PC-3 (cell line): Measurements from ENCODE around the gene WNK2. TPM values are rescaled to one million over a fixed set of nuclear protein-coding genes. Genes with fewer than 3 reads are reported as not detected.

Experiments used
- ATAC-seq: fragments of 200-7000 bp; cut with Tn5 transposase; 2 replicates; pipeline ENCODE4 v1.9.1; 2020; ENCODE audit warnings: mild to moderate bottlenecking, moderate library complexity
- BruUV-seq: library from RNA; stranded (reverse); fragments of 400-500 nt; replicated peaks from 2 replicates; lab custom pipeline; 2021; lab: Mats Ljungman, UMichigan
- CTCF ChIA-PET: fragments of 300-600 bp; sonication (Branson Sonifier 250); formaldehyde crosslinking; loops from one replicate; lab custom pipeline; 2022; ENCODE audit warnings: antibody characterized with exemption; lab: Charles Lee
- POLR2A ChIA-PET: fragments of 300-600 bp; sonication (Branson Sonifier 250); formaldehyde crosslinking; loops from one replicate; lab custom pipeline; 2022; ENCODE audit warnings: antibody characterized with exemption; ENCODE audit not compliant: unreplicated experiment; lab: Charles Lee
- DNase-seq: peaks from one replicate; pipeline ENCODE4 v3.0.0-alpha.2; 2015
- H2AFZ ChIP-seq: fragments of 300-600 bp; sonication (generic); 2 replicates; pipeline ENCODE4 v1.6.0; 2016; ENCODE audit warnings: antibody characterized with exemption, low read length
- H3F3A ChIP-seq: fragments of 300-600 bp; sonication (generic); one replicate; pipeline ENCODE4 v1.6.0; 2017; ENCODE audit warnings: antibody characterized with exemption, low read length, control low read depth, mild to moderate bottlenecking; ENCODE audit not compliant: unreplicated experiment
- H3K27ac ChIP-seq: fragments of 300-600 bp; sonication (generic); 2 replicates; pipeline ENCODE4 v1.5.1; 2016; ENCODE audit warnings: mild to moderate bottlenecking, low read length
- H3K27me3 ChIP-seq: fragments of 300-600 bp; sonication (generic); 2 replicates; pipeline ENCODE4 v1.6.1; 2016; ENCODE audit warnings: low read length, mixed read lengths
- H3K36me3 ChIP-seq: fragments of 300-600 bp; sonication (generic); 2 replicates; pipeline ENCODE4 v1.6.1; 2016; ENCODE audit warnings: low read depth, mixed run types, low read length, mixed read lengths
- H3K4me1 ChIP-seq: fragments of 300-600 bp; sonication (generic); 2 replicates; pipeline ENCODE4 v1.5.1; 2016; ENCODE audit warnings: low read length; ENCODE audit not compliant: insufficient read depth
- H3K4me2 ChIP-seq: fragments of 300-600 bp; sonication (generic); 2 replicates; pipeline ENCODE4 v1.6.0; 2016; ENCODE audit warnings: low read length
- H3K4me3 ChIP-seq: fragments of 300-600 bp; sonication (generic); 2 replicates; pipeline ENCODE4 v1.5.1; 2016; ENCODE audit warnings: mild to moderate bottlenecking, low read length, mixed read lengths
- H3K79me2 ChIP-seq: fragments of 300-600 bp; sonication (generic); 2 replicates; pipeline ENCODE4 v1.6.1; 2017; ENCODE audit warnings: low read length, mixed read lengths
- H3K9ac ChIP-seq: fragments of 300-600 bp; sonication (generic); 2 replicates; pipeline ENCODE4 v1.6.0; 2016; ENCODE audit warnings: mild to moderate bottlenecking, low read length
- H3K9me2 ChIP-seq: fragments of 300-600 bp; sonication (generic); replicated peaks from 2 replicates; pipeline ENCODE4 v1.6.1; 2016; ENCODE audit warnings: mixed run types, low read length, mixed read lengths
- H3K9me3 ChIP-seq: fragments of 300-600 bp; sonication (generic); 2 replicates; pipeline ENCODE4 v1.6.1; 2016; ENCODE audit warnings: low read length, mixed read lengths
- H4K20me1 ChIP-seq: fragments of 300-600 bp; sonication (generic); 2 replicates; pipeline ENCODE4 v1.6.1; 2016; ENCODE audit warnings: low read length, mixed read lengths
- EZH2 ChIP-seq: fragments of 300-600 bp; sonication (generic); IDR thresholded peaks from one replicate; pipeline ENCODE4 v1.6.1; 2017; ENCODE audit warnings: antibody characterized with exemption, mild to moderate bottlenecking, low read length; ENCODE audit not compliant: unreplicated experiment
- EZH2phosphoT487 ChIP-seq: fragments of 300-600 bp; sonication (generic); IDR thresholded peaks from 2 replicates; pipeline ENCODE4 v1.6.1; 2018; ENCODE audit warnings: mild to moderate bottlenecking, antibody characterized with exemption, low read length, borderline replicate concordance
- intact Hi-C: fragments of 100-400 bp; cut with micrococcal nuclease; formaldehyde crosslinking; loops from 2 replicates; pipeline ENCODE4 v1.9.0; 2023
- total RNA-seq: library from RNA; depleted of rRNA; stranded (reverse); fragments of >200 nt; gene quantifications from 2 replicates; pipeline ENCODE4 v1.2.3, GENCODE V29; 2014
- TF ChIP-seq, protein P1 (sequence below): fragments of 300-600 bp; sonication (generic); conservative IDR thresholded peaks from 2 replicates; pipeline ENCODE4 v1.5.1; 2017; ENCODE audit warnings: antibody characterized with exemption, low read depth, mild to moderate bottlenecking, low read length

The WNK2 gene
- total RNA-seq, 1 experiment from 2014 or later = 11.7 TPM

DNA sequence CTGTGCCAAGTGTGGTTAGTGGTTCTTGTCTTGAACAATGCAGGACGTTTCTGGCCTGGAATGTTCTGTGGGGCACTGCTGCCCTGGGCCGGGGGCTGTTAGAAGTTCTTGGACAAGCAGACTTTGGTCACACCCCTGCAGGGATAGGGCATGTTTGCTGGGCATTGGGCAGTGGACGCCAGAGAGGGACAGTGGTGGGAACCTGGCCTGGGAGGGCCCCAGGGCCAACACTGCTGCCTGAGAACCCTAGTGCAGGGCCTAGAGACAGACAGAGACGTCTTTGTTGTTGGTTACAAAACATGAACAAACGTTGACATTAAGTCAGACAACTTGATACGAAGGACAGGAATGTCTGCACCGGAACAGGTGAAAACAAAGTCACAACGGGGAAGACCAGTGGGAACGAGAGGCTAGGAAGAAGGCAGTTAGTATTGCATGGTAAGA lies 57.0 kb downstream of the WNK2 start:
- no peaks in the 10 kb centered on the region for H3K9me3 ChIP-seq

DNA sequence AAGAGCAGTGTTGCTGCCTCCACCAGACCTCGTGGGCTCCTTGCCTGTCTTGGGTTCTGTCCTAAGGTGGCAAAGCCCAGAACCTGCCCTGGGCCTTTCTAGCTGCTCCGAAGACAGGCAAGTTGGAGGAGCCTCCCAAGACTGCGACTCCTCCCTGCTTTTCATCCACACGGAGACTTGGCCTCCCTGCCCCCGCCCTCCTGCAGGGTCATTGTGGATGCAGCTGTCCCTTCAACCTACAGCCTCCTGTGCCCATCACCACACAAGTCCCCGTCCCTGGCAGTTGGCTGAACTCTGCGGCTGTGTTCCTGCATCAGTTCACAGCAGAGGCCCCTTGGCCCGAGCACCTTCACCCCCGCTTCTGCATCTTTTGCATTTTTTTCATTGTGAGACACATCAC lies 59.2 kb downstream of the WNK2 start:
- Histone ChIP-seq H3K4me1 (no peaks in the 10 kb centered on the region), H2AFZ (no peak overlapping the region), H3K9me3 (no peaks in the 10 kb centered on the region), H3K9ac (no peak overlapping the region), H3K27ac (no peak overlapping the region), H3K4me2 (no peak overlapping the region), H3F3A (no peaks in the 10 kb centered on the region), H3K79me2 (no peaks in the 10 kb centered on the region), H3K36me3 (no peaks in the 10 kb centered on the region), H3K9me2 (no peaks in the 10 kb centered on the region), H4K20me1 (no peaks in the 10 kb centered on the region), H3K4me3 (no peak overlapping the region), H3K27me3 (no peaks in the 10 kb centered on the region)
- no TSS peak for BruUV-seq
- intact Hi-C loops = no loop called here
- ChIA-PET CTCF (no interaction called here), POLR2A (no interaction called here)
- DNase-seq (no peak), ATAC-seq (no peak)
- TF ChIP-seq, protein P1, sequence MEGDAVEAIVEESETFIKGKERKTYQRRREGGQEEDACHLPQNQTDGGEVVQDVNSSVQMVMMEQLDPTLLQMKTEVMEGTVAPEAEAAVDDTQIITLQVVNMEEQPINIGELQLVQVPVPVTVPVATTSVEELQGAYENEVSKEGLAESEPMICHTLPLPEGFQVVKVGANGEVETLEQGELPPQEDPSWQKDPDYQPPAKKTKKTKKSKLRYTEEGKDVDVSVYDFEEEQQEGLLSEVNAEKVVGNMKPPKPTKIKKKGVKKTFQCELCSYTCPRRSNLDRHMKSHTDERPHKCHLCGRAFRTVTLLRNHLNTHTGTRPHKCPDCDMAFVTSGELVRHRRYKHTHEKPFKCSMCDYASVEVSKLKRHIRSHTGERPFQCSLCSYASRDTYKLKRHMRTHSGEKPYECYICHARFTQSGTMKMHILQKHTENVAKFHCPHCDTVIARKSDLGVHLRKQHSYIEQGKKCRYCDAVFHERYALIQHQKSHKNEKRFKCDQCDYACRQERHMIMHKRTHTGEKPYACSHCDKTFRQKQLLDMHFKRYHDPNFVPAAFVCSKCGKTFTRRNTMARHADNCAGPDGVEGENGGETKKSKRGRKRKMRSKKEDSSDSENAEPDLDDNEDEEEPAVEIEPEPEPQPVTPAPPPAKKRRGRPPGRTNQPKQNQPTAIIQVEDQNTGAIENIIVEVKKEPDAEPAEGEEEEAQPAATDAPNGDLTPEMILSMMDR = no peak

More for the DNA sequence above, 57.0 kb downstream of the WNK2 start:
- Histone ChIP-seq H3K4me2 (no peak overlapping the region), H3K27ac (no peak overlapping the region), H3K79me2 (no peaks in the 10 kb centered on the region), H3F3A (no peaks in the 10 kb centered on the region), H3K9me2 (no peaks in the 10 kb centered on the region), H2AFZ (no peak overlapping the region), H3K27me3 (no peaks in the 10 kb centered on the region), H3K4me3 (no peak overlapping the region), H3K4me1 (no peaks in the 10 kb centered on the region), H3K9ac (no peak overlapping the region), H3K36me3 (no peaks in the 10 kb centered on the region), H4K20me1 (no peaks in the 10 kb centered on the region)
- intact Hi-C loops = no loop called here
- ChIA-PET POLR2A (no interaction called here), CTCF (no interaction called here)
- BruUV-seq = no TSS peak
- no peak for ATAC-seq
- TF ChIP-seq, protein P1 = no peak
- TF ChIP-seq EZH2 (no peak), EZH2phosphoT487 (no peak)
- no peak for DNase-seq

DNA sequence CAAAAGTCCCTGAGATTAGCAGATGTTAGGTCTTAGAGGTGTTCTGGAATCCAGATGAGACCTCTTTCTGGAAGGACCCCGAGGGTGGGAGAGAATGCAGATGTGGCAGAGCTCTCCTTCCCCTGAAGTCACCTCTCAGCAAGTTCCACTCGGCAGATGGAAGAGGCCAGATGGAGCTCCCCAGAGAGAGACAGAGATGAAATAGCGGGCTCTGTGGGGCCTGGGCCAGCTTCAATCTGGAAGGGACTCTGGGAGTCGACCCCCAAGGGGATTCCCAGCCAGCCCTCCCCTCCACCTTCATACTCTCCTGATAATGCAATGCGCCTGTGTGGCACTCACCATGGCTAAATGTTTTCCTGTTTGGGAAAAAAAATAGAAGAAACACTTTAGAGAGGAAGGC lies 60.2 kb downstream of the WNK2 start:
- Histone ChIP-seq H3F3A (no peaks in the 10 kb centered on the region), H3K36me3 (no peaks in the 10 kb centered on the region), H3K9ac (no peak overlapping the region), H3K27me3 (no peaks in the 10 kb centered on the region), H2AFZ (no peak overlapping the region), H4K20me1 (no peaks in the 10 kb centered on the region), H3K9me2 (no peaks in the 10 kb centered on the region), H3K4me1 (no peaks in the 10 kb centered on the region), H3K4me3 (no peak overlapping the region), H3K27ac (no peak overlapping the region), H3K9me3 (no peaks in the 10 kb centered on the region), H3K79me2 (no peaks in the 10 kb centered on the region), H3K4me2 (no peak overlapping the region)
- CTCF ChIA-PET = no interaction called here
- BruUV-seq = no TSS peak
- intact Hi-C loops = no loop called here
- TF ChIP-seq, protein P1 = no peak
- TF ChIP-seq EZH2 = no peak
- TF ChIP-seq EZH2phosphoT487 = no peak
- DNase-seq (no peak), ATAC-seq (no peak)
- POLR2A ChIA-PET = no interaction called here
